Neural cell (in vitro differentiated cells): Measurements from ENCODE around the gene RAB17. TPM values are rescaled to one million over a fixed set of nuclear protein-coding genes. Genes with fewer than 3 reads are reported as not detected.

Source experiments
- H2AFZ ChIP-seq: fragments of 200-600, 300-800 bp; sonication (generic), shearing (Covaris generic); 2 replicates; pipeline ENCODE4 v1.6.0; 2014; ENCODE audit warnings: low read depth, mild to moderate bottlenecking, antibody characterized with exemption, low read length, moderate library complexity
- H3F3A ChIP-seq: fragments of 200-600 bp; shearing (Covaris generic); 2 replicates; pipeline ENCODE4 v1.6.1; 2016; ENCODE audit warnings: mild to moderate bottlenecking, moderate library complexity, mixed read lengths, antibody characterized with exemption, low read length; ENCODE audit not compliant: insufficient read depth, poor library complexity, severe bottlenecking
- H3K27ac ChIP-seq: fragments of 200-600, 300-800 bp; sonication (generic), shearing (Covaris generic); 2 replicates; pipeline ENCODE4 v1.5.1; 2014; ENCODE audit warnings: mild to moderate bottlenecking, low read length, moderate library complexity
- H3K27me3 ChIP-seq: fragments of 300-800, 200-600 bp; sonication (generic), shearing (Covaris generic); 2 replicates; pipeline ENCODE4 v1.6.0; 2014; ENCODE audit warnings: mild to moderate bottlenecking, low read depth, low read length, moderate library complexity; ENCODE audit not compliant: insufficient read depth
- H3K36me3 ChIP-seq: fragments of 300-800, 200-600 bp; sonication (generic), shearing (Covaris generic); 2 replicates; pipeline ENCODE4 v1.5.1; 2014; ENCODE audit warnings: mild to moderate bottlenecking, antibody characterized with exemption, low read length, moderate library complexity; ENCODE audit not compliant: insufficient read depth
- H3K4me2 ChIP-seq: fragments of 300-800, 200-600 bp; sonication (generic), shearing (Covaris generic); 2 replicates; pipeline ENCODE4 v1.6.0; 2014; ENCODE audit warnings: mild to moderate bottlenecking, low read length
- H3K4me3 ChIP-seq: fragments of 300-800, 200-600 bp; sonication (generic), shearing (Covaris generic); 2 replicates; pipeline ENCODE4 v1.5.1; 2014; ENCODE audit warnings: mild to moderate bottlenecking, low read length, moderate library complexity
- H3K79me2 ChIP-seq: fragments of 200-600 bp; shearing (Covaris generic); replicated peaks from 2 replicates; pipeline ENCODE4 v1.6.0; 2014; ENCODE audit warnings: mild to moderate bottlenecking, low read length, moderate library complexity; ENCODE audit not compliant: insufficient read depth
- H3K9ac ChIP-seq: fragments of 300-800, 200-600 bp; sonication (generic), shearing (Covaris generic); 2 replicates; pipeline ENCODE4 v1.6.1; 2016; ENCODE audit warnings: mild to moderate bottlenecking, low read length, mixed read lengths
- H3K9me2 ChIP-seq: fragments of 200-600 bp; shearing (Covaris generic); 2 replicates; pipeline ENCODE4 v1.6.1; 2016; ENCODE audit warnings: mild to moderate bottlenecking, low read length, mixed read lengths; ENCODE audit not compliant: insufficient read depth
- H3K9me3 ChIP-seq: fragments of 200-600, 300-800 bp; sonication (generic), shearing (Covaris generic); 2 replicates; pipeline ENCODE4 v1.6.1; 2016; ENCODE audit warnings: mild to moderate bottlenecking, mixed run types, low read length, moderate library complexity, mixed read lengths
- H4K20me1 ChIP-seq: fragments of 200-600 bp; shearing (Covaris generic); 2 replicates; pipeline ENCODE4 v1.6.1; 2016; ENCODE audit warnings: mild to moderate bottlenecking, mixed run types; ENCODE audit not compliant: insufficient read depth
- CTCF ChIP-seq: fragments of 450-650 bp; IDR thresholded peaks from 2 replicates; pipeline ENCODE4 v1.5.1; 2014; ENCODE audit warnings: antibody characterized with exemption, mild to moderate bottlenecking, moderate library complexity; ENCODE audit not compliant: poor library complexity, severe bottlenecking
- EP300 ChIP-seq: fragments of 450-650 bp; conservative IDR thresholded peaks from 2 replicates; pipeline ENCODE4 v1.6.1; 2014; ENCODE audit warnings: antibody characterized with exemption, mild to moderate bottlenecking, moderate library complexity; ENCODE audit not compliant: poor library complexity, severe bottlenecking
- EZH2 ChIP-seq: fragments of 200-600, 300-800 bp; shearing (Covaris generic), sonication (generic); IDR thresholded peaks from 2 replicates; pipeline ENCODE4 v1.6.1; 2014; ENCODE audit warnings: antibody characterized with exemption, low read length, borderline replicate concordance, mild to moderate bottlenecking; ENCODE audit not compliant: insufficient read depth, poor library complexity, severe bottlenecking
- MXI1 ChIP-seq: fragments of 450-650 bp; conservative IDR thresholded peaks from 2 replicates; pipeline ENCODE4 v1.6.1; 2014; ENCODE audit warnings: antibody characterized with exemption, mild to moderate bottlenecking; ENCODE audit not compliant: poor library complexity, severe bottlenecking
- POLR2AphosphoS5 ChIP-seq: IDR thresholded peaks from 2 replicates; pipeline ENCODE4 v1.6.1; 2012
- RAD21 ChIP-seq: fragments of 450-650 bp; conservative IDR thresholded peaks from 2 replicates; pipeline ENCODE4 v1.6.1; 2014; ENCODE audit warnings: antibody characterized with exemption, mild to moderate bottlenecking, moderate library complexity
- REST ChIP-seq: IDR thresholded peaks from 2 replicates; pipeline ENCODE4 v1.6.1; 2012; ENCODE audit warnings: borderline replicate concordance
- SMC3 ChIP-seq: fragments of 450-650 bp; conservative IDR thresholded peaks from 2 replicates; pipeline ENCODE4 v1.6.1; 2014; ENCODE audit warnings: antibody characterized with exemption, mild to moderate bottlenecking, moderate library complexity; ENCODE audit not compliant: poor library complexity
- TAF1 ChIP-seq: IDR thresholded peaks from 2 replicates; pipeline ENCODE4 v1.6.1; 2012; ENCODE audit warnings: low read depth
- polyA plus RNA-seq: library from polyadenylated mRNA; depleted of rRNA; stranded (reverse); fragments of >200 nt; gene quantifications from 2 replicates; pipeline ENCODE4 v1.2.3, GENCODE V29; 2014

RAB17 gene
- polyA plus RNA-seq, 1 donor from 2014 or later: not detected

GRCh38 chr2:237570776-237571335 is 19.7 kb downstream of the RAB17 start:
- Histone ChIP-seq H3K27me3 (no peaks in the 10 kb centered on the region), H3K4me2 (no peak overlapping the region), H3K27ac (no peak overlapping the region), H3K9me3 (no peaks in the 10 kb centered on the region), H3K79me2 (no peaks in the 10 kb centered on the region), H3K9ac (no peak overlapping the region), H3K9me2 (no peaks in the 10 kb centered on the region), H2AFZ (no peak overlapping the region), H3K36me3 (no peaks in the 10 kb centered on the region), H3K4me3 (no peak overlapping the region), H4K20me1 (no peaks in the 10 kb centered on the region), H3F3A (no peaks in the 10 kb centered on the region)
- no peak for TF ChIP-seq EP300
- no peak for TF ChIP-seq REST
- TF ChIP-seq EZH2: no peak
- no peak for TF ChIP-seq MXI1
- no peak for TF ChIP-seq CTCF
- TF ChIP-seq POLR2AphosphoS5: no peak
- TF ChIP-seq SMC3: no peak
- TF ChIP-seq TAF1: no peak
- TF ChIP-seq RAD21: no peak

- Histone ChIP-seq H3K9me2 (no peaks in the 10 kb centered on the region), H3K36me3 (no peaks in the 10 kb centered on the region), H3K4me2 (no peak overlapping the region), H3K79me2 (no peaks in the 10 kb centered on the region), H3K27ac (no peak overlapping the region), H3K9me3 (no peaks in the 10 kb centered on the region), H4K20me1 (no peaks in the 10 kb centered on the region), H3F3A (no peaks in the 10 kb centered on the region), H3K9ac (no peak overlapping the region), H3K27me3 (no peaks in the 10 kb centered on the region), H3K4me3 (no peak overlapping the region), H2AFZ (no peak overlapping the region)
- TF ChIP-seq SMC3: no peak
- no peak for TF ChIP-seq CTCF
- TF ChIP-seq EZH2: no peak
- TF ChIP-seq POLR2AphosphoS5: no peak
These were observed 20.6 kb downstream of the RAB17 start for GRCh38 chr2:237569896-237570295.
